ENCODE results near the gene PLXNB2.
A peak's percentile ranks its signal among the peaks of the same experiment; 100 is the strongest.

PLXNB2 gene

DNA sequence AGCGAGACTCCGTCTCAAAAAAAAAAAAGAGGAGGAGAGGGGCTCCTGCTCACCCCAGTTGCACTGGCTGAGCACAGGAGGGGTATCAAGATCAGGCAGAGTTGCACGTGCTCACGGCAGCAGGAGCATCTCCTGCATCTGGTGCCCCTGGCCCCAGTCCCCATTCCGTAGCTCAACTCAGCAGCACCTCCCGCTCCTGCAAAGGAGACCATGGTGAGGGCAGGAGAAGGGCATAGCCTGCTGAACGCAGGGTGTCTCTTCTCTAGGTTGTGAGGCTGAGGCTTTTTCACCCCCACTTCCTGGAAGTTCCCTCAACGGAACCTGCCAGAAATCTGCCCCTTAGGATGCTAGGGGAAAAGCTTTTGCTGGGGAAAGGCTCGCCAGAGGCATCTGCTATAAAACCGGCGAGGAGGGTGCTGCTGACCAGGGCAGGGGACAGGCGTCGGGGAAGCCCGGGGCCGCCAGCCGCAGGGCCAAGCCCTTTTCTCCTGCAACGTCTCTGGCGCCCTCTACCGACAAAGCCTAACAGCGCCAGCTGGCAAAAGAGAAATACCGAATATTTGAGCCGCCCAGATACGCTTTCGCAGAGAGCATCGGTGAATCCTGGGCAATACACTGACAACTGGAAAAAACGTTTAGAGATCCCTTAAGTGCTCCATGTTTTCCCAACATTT is 34.7 kb upstream of the PLXNB2 start (continued):
- no peak for TF ChIP-seq ZNF214 (tag by site-specific recombination; IDR thresholded peaks at IDR 0.05; ENCODE audit: borderline replicate concordance)
- peak; percentile 78 for TF ChIP-seq ZBTB17 (tag by site-specific recombination; IDR thresholded peaks at IDR 0.05)

DNA sequence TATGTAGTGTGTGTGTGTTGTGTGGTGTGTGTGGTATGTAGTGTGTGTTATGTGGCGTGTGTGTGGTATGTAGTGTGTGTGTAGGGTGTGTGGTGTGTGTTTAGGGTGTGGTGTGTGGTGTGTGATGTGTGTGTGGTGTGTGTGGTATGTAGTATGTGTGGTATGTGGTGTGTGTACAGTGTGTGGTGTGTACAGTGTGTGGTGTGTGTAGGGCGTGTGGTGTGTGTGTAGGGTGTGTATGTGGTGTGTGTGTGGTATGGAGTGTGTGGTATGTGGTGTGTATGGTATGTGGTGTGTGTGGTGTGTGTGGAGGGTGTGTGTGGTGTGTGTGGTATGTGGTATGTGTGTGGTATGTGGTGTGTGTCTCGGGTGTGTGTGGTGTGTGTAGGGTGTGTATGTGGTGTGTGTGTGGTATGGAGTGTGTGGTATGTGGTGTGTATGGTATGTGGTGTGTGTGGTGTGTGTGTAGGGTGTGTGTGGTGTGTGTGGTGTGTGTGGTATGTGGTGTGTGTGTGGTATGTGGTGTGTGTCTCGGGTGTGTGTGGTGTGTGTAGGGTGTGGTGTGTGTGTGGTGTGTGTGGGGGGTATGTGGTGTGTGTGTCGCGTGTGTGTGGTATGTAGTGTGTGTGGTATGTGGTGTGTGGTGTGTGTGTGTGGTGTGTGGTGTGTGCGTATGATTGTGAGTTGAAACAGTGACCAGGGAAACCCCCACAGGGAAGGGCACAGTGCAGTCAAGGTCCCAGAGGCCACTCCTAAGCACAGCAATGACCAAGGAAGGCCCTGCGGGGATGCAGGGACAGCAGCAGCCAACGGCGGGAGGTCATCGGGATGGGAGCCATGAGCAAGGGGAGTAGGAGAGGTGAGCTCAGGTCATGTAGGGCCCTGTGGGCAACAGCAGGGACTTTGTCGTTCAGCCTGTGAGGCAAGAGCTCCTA is 32.8 kb upstream of the PLXNB2 start:
- POLR2A ChIA-PET, result interaction anchor here (1.2 kb wide), 1 partner anchor 89 kb away, joined by 5 read pairs; the partner anchor contains the start of gene HDAC10
- CTCF ChIA-PET, result interaction anchor here (0.6 to 2.7 kb wide), 6 partner anchors 7 to 99 kb away, joined by 5 to 42 read pairs (median 24); partner anchors contain the start of genes DENND6B and HDAC10
- H3K4me3 ChIP-seq (ENCODE audit: low read depth, low read length), result no peak overlapping the region
- TF ChIP-seq, protein P1, sequence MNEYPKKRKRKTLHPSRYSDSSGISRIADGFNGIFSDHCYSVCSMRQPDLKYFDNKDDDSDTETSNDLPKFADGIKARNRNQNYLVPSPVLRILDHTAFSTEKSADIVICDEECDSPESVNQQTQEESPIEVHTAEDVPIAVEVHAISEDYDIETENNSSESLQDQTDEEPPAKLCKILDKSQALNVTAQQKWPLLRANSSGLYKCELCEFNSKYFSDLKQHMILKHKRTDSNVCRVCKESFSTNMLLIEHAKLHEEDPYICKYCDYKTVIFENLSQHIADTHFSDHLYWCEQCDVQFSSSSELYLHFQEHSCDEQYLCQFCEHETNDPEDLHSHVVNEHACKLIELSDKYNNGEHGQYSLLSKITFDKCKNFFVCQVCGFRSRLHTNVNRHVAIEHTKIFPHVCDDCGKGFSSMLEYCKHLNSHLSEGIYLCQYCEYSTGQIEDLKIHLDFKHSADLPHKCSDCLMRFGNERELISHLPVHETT (tag by site-specific recombination; IDR thresholded peaks at IDR 0.05), result 0 out of 2 replicates have a peak, but pooled peaks have one; percentile 8
- TF ChIP-seq, protein P2, sequence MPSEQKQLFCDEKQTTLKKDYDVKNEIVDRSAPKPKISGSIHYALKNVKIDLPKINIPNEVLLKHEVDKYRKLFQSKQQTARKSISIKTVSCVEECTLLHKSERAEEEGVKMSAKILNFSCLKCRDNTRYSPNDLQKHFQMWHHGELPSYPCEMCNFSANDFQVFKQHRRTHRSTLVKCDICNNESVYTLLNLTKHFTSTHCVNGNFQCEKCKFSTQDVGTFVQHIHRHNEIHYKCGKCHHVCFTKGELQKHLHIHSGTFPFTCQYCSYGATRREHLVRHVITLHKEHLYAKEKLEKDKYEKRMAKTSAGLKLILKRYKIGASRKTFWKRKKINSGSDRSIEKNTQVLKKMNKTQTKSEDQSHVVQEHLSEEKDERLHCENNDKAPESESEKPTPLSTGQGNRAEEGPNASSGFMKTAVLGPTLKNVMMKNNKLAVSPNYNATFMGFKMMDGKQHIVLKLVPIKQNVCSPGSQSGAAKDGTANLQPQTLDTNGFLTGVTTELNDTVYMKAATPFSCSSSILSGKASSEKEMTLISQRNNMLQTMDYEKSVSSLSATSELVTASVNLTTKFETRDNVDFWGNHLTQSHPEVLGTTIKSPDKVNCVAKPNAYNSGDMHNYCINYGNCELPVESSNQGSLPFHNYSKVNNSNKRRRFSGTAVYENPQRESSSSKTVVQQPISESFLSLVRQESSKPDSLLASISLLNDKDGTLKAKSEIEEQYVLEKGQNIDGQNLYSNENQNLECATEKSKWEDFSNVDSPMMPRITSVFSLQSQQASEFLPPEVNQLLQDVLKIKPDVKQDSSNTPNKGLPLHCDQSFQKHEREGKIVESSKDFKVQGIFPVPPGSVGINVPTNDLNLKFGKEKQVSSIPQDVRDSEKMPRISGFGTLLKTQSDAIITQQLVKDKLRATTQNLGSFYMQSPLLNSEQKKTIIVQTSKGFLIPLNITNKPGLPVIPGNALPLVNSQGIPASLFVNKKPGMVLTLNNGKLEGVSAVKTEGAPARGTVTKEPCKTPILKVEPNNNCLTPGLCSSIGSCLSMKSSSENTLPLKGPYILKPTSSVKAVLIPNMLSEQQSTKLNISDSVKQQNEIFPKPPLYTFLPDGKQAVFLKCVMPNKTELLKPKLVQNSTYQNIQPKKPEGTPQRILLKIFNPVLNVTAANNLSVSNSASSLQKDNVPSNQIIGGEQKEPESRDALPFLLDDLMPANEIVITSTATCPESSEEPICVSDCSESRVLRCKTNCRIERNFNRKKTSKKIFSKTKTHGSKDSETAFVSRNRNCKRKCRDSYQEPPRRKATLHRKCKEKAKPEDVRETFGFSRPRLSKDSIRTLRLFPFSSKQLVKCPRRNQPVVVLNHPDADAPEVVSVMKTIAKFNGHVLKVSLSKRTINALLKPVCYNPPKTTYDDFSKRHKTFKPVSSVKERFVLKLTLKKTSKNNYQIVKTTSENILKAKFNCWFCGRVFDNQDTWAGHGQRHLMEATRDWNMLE (tag by site-specific recombination; conservative IDR thresholded peaks at IDR 0.05; ENCODE audit: low read depth), result no peak
- TF ChIP-seq, protein P3, sequence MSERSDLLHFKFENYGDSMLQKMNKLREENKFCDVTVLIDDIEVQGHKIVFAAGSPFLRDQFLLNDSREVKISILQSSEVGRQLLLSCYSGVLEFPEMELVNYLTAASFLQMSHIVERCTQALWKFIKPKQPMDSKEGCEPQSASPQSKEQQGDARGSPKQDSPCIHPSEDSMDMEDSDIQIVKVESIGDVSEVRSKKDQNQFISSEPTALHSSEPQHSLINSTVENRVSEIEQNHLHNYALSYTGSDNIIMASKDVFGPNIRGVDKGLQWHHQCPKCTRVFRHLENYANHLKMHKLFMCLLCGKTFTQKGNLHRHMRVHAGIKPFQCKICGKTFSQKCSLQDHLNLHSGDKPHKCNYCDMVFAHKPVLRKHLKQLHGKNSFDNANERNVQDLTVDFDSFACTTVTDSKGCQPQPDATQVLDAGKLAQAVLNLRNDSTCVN (tag by site-specific recombination; optimal IDR thresholded peaks at IDR 0.05), result peak; percentile 6
- TF ChIP-seq, protein P4, sequence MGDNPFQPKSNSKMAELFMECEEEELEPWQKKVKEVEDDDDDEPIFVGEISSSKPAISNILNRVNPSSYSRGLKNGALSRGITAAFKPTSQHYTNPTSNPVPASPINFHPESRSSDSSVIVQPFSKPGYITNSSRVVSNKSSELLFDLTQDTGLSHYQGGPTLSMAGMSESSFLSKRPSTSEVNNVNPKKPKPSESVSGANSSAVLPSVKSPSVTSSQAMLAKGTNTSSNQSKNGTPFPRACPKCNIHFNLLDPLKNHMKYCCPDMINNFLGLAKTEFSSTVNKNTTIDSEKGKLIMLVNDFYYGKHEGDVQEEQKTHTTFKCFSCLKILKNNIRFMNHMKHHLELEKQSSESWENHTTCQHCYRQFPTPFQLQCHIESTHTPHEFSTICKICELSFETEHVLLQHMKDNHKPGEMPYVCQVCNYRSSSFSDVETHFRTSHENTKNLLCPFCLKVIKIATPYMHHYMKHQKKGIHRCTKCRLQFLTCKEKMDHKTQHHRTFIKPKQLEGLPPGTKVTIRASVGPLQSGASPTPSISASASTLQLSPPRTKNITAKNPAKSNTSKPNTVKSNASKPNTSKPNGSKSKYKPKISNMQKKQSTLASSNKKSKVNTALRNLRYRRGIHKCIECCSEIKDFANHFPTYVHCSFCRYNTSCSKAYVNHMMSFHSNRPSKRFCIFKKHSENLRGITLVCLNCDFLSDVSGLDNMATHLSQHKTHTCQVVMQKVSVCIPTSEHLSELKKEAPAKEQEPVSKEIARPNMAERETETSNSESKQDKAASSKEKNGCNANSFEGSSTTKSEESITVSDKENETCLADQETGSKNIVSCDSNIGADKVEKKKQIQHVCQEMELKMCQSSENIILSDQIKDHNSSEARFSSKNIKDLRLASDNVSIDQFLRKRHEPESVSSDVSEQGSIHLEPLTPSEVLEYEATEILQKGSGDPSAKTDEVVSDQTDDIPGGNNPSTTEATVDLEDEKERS (tag by site-specific recombination; IDR thresholded peaks at IDR 0.05), result no peak
- TF ChIP-seq HOXC10 (CRISPR knock-in tag; IDR thresholded peaks at IDR 0.05) (no peak), ZNF404 (tag by site-specific recombination; IDR thresholded peaks at IDR 0.05) (no peak), ZIC2 (tag by site-specific recombination; IDR thresholded peaks at IDR 0.05) (peak; percentile 86), BCL11A (tag by site-specific recombination; IDR thresholded peaks at IDR 0.05; ENCODE audit: low read depth) (peak; percentile 95), ZNF654 (tag by site-specific recombination; IDR thresholded peaks at IDR 0.05; ENCODE audit: low read depth) (no peak), KLF16 (tag by site-specific recombination; IDR thresholded peaks at IDR 0.05) (no peak), ZNF19 (tag by site-specific recombination; IDR thresholded peaks at IDR 0.05; ENCODE audit: low read depth) (no peak), ZNF549 (tag by site-specific recombination; IDR thresholded peaks at IDR 0.05) (no peak), ZNF629 (tag by site-specific recombination; IDR thresholded peaks at IDR 0.05) (0 out of 2 replicates have a peak, but pooled peaks have one; percentile 10), GLIS1 (tag by site-specific recombination; IDR thresholded peaks at IDR 0.05) (0 out of 2 replicates have a peak, but pooled peaks have one; percentile 22)
- TF ChIP-seq, protein P5, sequence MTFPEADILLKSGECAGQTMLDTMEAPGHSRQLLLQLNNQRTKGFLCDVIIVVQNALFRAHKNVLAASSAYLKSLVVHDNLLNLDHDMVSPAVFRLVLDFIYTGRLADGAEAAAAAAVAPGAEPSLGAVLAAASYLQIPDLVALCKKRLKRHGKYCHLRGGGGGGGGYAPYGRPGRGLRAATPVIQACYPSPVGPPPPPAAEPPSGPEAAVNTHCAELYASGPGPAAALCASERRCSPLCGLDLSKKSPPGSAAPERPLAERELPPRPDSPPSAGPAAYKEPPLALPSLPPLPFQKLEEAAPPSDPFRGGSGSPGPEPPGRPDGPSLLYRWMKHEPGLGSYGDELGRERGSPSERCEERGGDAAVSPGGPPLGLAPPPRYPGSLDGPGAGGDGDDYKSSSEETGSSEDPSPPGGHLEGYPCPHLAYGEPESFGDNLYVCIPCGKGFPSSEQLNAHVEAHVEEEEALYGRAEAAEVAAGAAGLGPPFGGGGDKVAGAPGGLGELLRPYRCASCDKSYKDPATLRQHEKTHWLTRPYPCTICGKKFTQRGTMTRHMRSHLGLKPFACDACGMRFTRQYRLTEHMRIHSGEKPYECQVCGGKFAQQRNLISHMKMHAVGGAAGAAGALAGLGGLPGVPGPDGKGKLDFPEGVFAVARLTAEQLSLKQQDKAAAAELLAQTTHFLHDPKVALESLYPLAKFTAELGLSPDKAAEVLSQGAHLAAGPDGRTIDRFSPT (tag by site-specific recombination; IDR thresholded peaks at IDR 0.05), result peak; percentile 82
- TF ChIP-seq, protein P6, sequence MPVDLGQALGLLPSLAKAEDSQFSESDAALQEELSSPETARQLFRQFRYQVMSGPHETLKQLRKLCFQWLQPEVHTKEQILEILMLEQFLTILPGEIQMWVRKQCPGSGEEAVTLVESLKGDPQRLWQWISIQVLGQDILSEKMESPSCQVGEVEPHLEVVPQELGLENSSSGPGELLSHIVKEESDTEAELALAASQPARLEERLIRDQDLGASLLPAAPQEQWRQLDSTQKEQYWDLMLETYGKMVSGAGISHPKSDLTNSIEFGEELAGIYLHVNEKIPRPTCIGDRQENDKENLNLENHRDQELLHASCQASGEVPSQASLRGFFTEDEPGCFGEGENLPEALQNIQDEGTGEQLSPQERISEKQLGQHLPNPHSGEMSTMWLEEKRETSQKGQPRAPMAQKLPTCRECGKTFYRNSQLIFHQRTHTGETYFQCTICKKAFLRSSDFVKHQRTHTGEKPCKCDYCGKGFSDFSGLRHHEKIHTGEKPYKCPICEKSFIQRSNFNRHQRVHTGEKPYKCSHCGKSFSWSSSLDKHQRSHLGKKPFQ (tag by site-specific recombination; IDR thresholded peaks at IDR 0.05), result peak; percentile 93; the same call in 1 of the 2 replicates

More for the DNA sequence above, 32.8 kb upstream of the PLXNB2 start:
- peaks cover 0 to 13% of the 10 kb centered on the region in 2 experiments; a peak in 2 of 3 replicates for H3K36me3 ChIP-seq (ENCODE audit: control insufficient read depth in 2 of 2, insufficient read depth in 1 of 2, low read length in 2 of 2)
- no peaks in the 10 kb centered on the region for H3K9me3 ChIP-seq (ENCODE audit: control insufficient read depth, insufficient read depth, low read depth, low read length)
- no peak overlapping the region for H3K27ac ChIP-seq (ENCODE audit: extremely low read depth, low read depth, low read length)
- H3K4me1 ChIP-seq (ENCODE audit: control insufficient read depth, insufficient read depth, low read length), result no peaks in the 10 kb centered on the region

Data from HEK293 (cell line).